BJ (cell line): ENCODE measurements around the gene SERPINB12. TPM values are rescaled to one million over a fixed set of nuclear protein-coding genes. Genes with fewer than 3 reads are reported as not detected.

Experiments
- CTCF ChIA-PET: fragments of 350-600 bp; formaldehyde crosslinking; extraction: SDS; loops from one replicate; lab custom pipeline; 2021; ENCODE audit warnings: antibody characterized with exemption, inconsistent platforms; lab: Yijun Ruan, JAX
- POLR2A ChIA-PET: fragments of 300-600 bp; sonication (Branson Sonifier 250); formaldehyde crosslinking; extraction: SDS; loops from one replicate; lab custom pipeline; 2021; ENCODE audit warnings: antibody characterized with exemption; lab: Charles Lee
- DNase-seq: peaks from one replicate; pipeline ENCODE4 v3.0.0-alpha.2; 2011; ENCODE audit warnings: low read depth
- H3K27me3 ChIP-seq: 2 replicates; pipeline ENCODE4 v1.6.0; 2011; ENCODE audit warnings: low read length; ENCODE audit not compliant: control insufficient read depth, insufficient read depth
- H3K36me3 ChIP-seq: 2 replicates; pipeline ENCODE4 v1.5.1; 2011; ENCODE audit warnings: low read length; ENCODE audit not compliant: control insufficient read depth, insufficient read depth
- H3K4me3 ChIP-seq: 2 replicates; pipeline ENCODE4 v1.5.1; 2011; ENCODE audit warnings: low read depth, mild to moderate bottlenecking, control low read depth, low read length
- polyA minus RNA-seq: library from RNA; depleted of rRNA, polyadenylated mRNA; stranded (reverse); fragments of >200 nt; gene quantifications from 2 replicates; pipeline ENCODE4 v1.2.3, GENCODE V29; 2011; rRNA and poly(A)+ RNA removed
- polyA plus RNA-seq: library from polyadenylated mRNA; depleted of rRNA; stranded (reverse); fragments of >200 nt; gene quantifications from 2 replicates; pipeline ENCODE4 v1.2.3, GENCODE V29; 2011; rRNA removed
- TF ChIP-seq, protein P1 (sequence below): IDR thresholded peaks from 2 replicates; pipeline ENCODE4 v1.5.1; 2011; ENCODE audit warnings: low read depth, mild to moderate bottlenecking, control low read depth, inconsistent platforms, low read length, moderate library complexity; ENCODE audit not compliant: insufficient read depth

SERPINB12 gene
- not detected in 2 replicates for polyA plus RNA-seq
- not detected in 2 replicates for polyA minus RNA-seq

DNA sequence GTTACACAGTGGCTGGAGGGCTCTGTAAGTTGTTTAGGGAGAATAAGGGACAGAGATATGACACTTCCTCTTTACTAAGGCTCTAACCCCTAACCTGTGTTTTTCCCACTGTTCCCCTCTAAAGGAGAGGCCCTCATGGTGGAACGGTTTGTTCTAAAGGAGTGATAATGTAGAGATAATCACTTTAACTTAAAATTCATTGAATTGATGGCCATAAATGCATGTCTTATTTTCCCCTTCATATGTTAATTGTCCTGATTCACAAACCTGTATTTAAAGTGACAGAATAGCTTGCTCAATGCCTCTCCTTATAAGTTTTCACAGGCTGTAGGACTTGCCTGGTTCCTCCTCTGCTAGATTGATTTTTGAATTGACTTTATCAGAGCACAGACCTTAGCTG, at the start of gene SERPINB12:
Gene SERPINB12, plus strand, starts transcription at position 301 of the 400 bp plus-strand sequence. CDS start 13,791 bp downstream, outside the sequence.
- Histone ChIP-seq H3K4me3 (no peak within 1 kb of the TSS), H3K27me3 (no peaks in the 10 kb centered on the region), H3K36me3 (no peaks in the 10 kb centered on the region)
- TF ChIP-seq, protein P1, sequence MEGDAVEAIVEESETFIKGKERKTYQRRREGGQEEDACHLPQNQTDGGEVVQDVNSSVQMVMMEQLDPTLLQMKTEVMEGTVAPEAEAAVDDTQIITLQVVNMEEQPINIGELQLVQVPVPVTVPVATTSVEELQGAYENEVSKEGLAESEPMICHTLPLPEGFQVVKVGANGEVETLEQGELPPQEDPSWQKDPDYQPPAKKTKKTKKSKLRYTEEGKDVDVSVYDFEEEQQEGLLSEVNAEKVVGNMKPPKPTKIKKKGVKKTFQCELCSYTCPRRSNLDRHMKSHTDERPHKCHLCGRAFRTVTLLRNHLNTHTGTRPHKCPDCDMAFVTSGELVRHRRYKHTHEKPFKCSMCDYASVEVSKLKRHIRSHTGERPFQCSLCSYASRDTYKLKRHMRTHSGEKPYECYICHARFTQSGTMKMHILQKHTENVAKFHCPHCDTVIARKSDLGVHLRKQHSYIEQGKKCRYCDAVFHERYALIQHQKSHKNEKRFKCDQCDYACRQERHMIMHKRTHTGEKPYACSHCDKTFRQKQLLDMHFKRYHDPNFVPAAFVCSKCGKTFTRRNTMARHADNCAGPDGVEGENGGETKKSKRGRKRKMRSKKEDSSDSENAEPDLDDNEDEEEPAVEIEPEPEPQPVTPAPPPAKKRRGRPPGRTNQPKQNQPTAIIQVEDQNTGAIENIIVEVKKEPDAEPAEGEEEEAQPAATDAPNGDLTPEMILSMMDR: no peak
- DNase-seq: no peak
- POLR2A ChIA-PET: no interaction called here
- CTCF ChIA-PET: interaction anchor here (1.0 to 3.8 kb wide), 3 partner anchors 31 to 200 kb away, joined by 3 to 11 read pairs (median 3); no protein-coding TSS in a partner anchor

DNA sequence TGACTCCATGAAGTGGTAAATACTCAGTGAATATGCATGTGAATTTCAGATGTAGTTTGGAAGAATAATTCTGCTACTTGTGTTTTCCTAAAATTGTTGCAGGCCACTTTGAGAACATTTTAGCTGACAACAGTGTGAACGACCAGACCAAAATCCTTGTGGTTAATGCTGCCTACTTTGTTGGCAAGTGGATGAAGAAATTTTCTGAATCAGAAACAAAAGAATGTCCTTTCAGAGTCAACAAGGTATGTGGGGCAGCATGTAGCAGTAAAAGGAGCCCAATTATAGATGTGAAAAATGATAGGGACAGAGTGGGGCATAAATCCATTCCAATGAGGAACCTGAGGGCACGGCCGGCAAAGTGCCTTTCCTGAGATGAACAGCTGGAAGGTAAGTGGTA, 49.3 kb upstream of the SERPINB12 start:
- ChIA-PET CTCF (interaction anchor here (1.9 to 3.5 kb wide), 3 partner anchors 10 to 18 kb away, joined by 5 to 23 read pairs (median 10); no protein-coding TSS in a partner anchor), POLR2A (no interaction called here)
- no peak for DNase-seq
- TF ChIP-seq, protein P1: no peak
- no peak overlapping the region for H3K4me3 ChIP-seq
- H3K36me3 ChIP-seq: no peaks in the 10 kb centered on the region
- H3K27me3 ChIP-seq: peaks cover 3% of the 10 kb centered on the region; the same call in 1 of the 2 replicates

GRCh38 chr18:63495675-63496074, 46.5 kb upstream of the SERPINB12 start:
- Histone ChIP-seq H3K27me3 (peaks cover 2% of the 10 kb centered on the region; the same call in 1 of the 2 replicates), H3K4me3 (no peak overlapping the region), H3K36me3 (no peaks in the 10 kb centered on the region)
- TF ChIP-seq, protein P1: no peak
- ChIA-PET CTCF (interaction anchor here (0.6 to 5.1 kb wide), 5 partner anchors 8 to 945 kb away, joined by 3 to 21 read pairs (median 4); no protein-coding TSS in a partner anchor), POLR2A (no interaction called here)
- DNase-seq: no peak

- Histone ChIP-seq H3K27me3 (no peaks in the 10 kb centered on the region; the same call in 1 of the 2 replicates), H3K4me3 (no peak overlapping the region), H3K36me3 (no peaks in the 10 kb centered on the region)
- TF ChIP-seq, protein P1: peak; percentile 67
- POLR2A ChIA-PET: no interaction called here
- CTCF ChIA-PET: interaction anchor here (0.6 to 9.8 kb wide), 13 partner anchors 9 to 430 kb away, joined by 3 to 78 read pairs (median 4); partner anchors contain the start of gene SERPINB5
- DNase-seq: no peak
These were observed 36.4 kb upstream of the SERPINB12 start for GRCh38 chr18:63505566-63506335.

GRCh38 chr18:63506336-63506646, 35.9 kb upstream of the SERPINB12 start:
- ChIA-PET POLR2A (no interaction called here), CTCF (interaction anchor here (0.6 to 9.8 kb wide), 16 partner anchors 8 to 430 kb away, joined by 3 to 78 read pairs (median 4); partner anchors contain the start of gene SERPINB5)
- Histone ChIP-seq H3K4me3 (no peak overlapping the region), H3K36me3 (no peaks in the 10 kb centered on the region), H3K27me3 (no peaks in the 10 kb centered on the region; the same call in 1 of the 2 replicates)
- DNase-seq: no peak
- TF ChIP-seq, protein P1: no peak
